T follicular helper cell (primary cell): ENCODE results near the gene MEF2C.

Experiments
- DNase-seq: peaks from one replicate; pipeline ENCODE4 v3.0.0-alpha.2; 2020; ENCODE audit warnings: low read depth

The MEF2C gene

DNA sequence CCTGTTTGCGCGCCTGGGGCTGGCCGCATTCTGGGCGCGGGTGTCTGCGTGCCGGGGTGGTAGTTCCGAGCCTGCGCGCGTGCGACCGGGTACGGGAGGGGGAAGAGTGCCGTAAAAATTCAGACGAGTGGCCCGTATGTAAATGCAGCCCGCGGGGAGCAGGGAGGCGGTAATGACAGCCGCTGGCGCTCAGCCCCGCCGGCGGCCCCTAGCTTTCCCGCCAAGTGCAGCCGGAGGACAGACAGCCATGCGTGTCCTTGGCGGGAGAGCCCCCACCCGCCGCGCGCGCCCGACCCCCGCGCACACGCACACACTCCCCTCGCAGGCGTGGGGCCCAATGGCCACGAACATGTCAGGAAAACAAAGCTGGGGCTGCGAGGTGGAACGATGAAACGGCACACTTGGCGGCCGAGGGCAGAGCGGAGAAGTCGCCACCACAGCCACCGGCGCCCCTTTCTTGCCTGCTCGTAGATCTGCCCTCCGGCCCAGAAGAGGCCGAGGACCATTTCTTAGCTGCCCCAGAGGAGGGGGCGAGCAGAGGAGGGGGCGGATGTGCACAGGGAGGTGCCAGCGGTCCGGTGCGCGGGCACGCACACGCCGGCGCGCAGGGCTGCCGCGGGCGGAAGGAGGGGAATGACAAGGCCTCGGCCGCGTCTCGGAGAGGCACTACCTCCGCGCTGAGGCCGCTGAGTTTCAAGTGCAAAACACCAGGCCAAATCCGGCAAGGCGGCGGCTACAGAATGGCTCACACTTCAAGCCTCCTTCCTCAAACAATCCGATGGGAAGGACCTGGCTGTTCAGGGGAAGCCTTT lies 208.4 kb downstream of the MEF2C start:
- no peak for DNase-seq

DNA sequence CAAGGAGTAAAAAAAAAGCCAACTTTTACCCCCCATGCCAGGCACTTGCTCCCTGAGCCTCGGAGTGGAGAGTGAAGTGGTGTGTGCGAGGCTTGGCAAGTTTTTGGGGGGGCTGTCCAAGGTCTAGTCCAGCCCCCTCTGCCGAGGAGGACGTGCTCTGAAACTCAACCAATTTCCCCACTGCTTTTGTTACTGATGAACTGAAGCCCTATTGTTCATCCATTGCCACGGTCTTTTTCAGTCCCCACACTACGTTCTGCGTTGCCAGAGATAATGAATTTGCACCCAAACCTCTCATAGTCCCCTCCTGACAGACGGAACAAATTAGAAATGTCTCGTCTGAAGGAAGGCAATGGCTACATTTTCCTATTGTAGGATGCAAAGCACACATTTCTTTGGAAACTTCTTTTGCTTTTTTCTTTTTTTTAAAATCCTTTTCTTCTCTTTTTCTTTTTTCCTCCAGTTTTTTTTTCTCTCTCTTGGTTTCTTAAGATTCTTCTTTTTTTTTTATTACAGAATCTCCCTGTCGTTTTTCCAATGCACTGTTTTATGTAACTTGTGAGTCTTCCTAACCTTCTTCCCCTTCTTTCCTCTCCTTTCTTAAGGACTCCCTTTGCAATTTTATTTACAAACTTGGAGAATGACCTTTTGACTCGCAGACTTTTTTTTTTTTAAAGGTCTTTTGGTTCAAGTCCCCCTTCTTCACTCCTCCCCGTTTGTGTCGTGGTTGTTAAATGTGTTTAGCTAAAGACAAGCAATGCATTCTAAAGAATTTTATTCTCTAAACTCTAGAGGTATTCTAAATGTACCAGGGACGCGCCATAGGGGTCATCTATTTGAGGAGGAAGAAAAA lies 209.5 kb downstream of the MEF2C start:
- no peak for DNase-seq

DNA sequence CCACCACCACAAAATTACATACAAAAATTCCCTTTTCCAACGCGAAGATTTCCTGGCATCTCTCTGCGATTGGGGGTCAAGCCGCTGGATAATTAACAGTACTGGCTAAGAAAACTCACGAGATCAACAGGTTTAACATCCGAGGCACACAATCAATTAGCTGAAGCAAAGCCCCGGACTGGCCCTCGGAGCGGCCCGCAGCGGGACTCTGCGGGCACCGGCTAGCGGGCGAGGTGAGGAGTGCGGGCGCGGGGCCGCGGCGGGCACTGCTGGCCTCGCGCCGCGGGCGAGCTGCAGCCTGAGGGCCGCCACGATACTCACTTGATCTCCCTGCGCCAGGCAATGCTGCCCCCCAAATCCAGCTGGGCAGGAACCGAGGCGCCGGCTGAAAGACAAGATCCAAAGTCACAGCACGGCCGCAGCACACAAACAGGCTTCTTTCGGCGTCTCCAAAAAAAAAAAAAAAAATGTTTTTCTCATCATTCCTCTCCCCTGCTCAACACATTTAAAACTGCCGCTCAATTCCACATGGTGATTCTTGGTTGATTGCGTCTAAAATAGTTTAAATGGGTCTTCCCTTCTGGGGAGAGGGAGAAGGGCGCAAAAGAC lies 210.2 kb downstream of the MEF2C start:
- no peak for DNase-seq

DNA sequence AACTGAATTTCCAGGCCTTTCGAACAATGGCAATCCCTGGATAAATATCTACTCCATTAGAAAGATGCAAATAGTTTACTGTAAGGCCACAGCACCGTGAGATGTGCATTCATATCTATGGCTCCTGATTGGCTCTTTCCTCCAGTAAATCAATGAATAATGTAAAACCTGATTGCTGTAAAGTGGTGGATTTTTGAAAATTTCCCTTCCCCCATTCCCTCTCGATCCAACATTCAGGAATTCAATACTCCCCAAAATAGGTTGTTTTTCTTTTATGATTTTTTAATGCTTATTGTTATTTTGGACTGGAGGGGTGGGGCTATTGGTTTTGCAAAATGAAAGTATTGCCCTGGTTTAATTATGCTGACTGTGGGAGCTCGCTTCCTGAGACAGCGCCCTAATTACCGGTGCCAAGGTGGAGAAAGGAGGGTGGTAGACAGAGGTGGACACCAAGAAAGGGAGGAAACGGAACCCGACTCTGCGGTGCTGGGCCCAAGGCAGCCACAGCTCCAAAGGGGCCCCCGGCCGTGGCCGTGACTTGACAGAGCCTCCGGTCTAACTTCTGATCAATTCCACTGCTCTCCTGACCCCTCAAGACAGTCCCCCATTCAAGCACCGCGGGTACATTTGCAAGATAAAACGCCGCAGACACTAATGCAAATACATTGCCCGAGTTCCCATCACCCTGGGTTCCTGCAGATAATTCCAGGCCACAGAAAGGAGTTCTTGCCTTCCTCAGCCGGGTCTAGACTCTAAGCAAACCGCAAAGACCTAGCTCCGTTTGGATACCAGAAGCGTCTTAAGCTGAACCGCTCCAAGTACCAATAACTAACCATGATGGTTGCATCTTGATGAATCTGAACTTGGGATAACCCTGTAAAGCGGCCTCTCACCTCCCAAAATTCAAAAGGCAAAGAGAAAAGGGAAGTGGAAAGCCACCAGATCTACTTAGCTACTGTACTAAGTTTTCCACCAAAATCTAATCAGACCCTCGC lies 211.2 kb downstream of the MEF2C start:
- no peak for DNase-seq

DNA sequence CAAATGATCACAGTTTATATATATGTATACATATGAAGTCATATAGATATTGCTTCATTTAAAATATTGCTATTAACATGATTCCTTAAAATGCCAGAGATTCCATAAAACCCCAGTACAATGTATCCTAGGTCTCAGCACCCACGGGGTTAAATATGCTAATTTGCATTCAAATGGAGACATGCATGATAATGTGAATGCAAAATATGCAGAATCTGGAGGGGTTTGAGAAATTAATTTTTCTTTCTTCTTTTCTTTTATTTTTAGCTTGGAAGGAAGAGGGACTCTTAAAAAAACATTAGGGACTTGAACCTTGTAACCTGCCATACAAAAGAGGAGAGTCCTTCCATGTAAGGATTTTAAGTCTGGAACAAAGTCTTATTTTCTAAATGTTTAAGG lies 211.9 kb downstream of the MEF2C start:
- DNase-seq: no peak

DNA sequence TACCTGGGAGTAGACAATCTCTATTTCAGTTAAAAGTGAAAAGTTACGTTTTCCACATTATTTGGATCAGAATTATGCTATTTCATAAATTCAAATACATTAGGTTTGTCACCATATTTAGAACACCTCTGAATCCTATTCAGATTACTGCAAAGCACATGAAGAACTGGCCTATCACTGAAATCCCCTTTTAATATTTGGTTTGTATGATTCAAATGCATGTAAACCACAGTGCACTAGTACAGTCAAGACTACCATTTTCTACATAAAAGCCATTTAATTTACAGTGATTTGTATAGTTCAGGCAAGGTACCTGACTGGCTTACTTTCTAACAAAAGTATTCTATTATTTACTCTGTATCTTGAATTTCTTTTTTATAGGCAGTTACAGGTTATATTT lies 212.5 kb downstream of the MEF2C start:
- DNase-seq: no peak

DNA sequence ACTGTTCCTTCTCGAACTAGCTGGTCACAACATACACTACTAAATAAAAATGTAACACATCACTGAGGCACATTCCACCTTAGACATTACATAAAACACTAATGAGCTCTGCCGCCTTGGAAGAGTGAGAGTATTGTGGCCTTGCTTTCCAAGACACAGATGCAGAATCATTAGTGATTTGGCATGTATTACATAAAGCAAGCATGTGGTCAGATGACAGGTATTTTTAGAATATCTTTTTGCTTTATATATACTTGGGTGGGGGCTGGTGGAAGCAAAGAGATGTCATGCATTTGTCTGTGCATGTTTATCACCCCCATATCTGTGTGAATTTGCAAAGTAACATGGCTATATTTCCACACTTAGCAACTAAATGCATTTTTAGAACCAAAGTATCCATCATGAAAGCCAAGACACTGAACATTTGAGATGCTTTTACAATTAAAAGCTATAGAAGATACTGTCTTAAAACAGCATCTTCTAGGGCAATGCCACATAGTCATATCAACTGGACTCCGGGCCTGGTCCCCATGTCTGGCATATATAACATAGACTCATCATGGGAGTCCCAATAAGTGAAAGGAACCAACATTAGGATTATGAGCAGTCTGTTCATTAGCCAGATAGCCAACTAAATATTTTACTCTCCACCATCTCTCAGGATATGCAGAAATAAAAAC lies 213.5 kb downstream of the MEF2C start:
- no peak for DNase-seq

DNA sequence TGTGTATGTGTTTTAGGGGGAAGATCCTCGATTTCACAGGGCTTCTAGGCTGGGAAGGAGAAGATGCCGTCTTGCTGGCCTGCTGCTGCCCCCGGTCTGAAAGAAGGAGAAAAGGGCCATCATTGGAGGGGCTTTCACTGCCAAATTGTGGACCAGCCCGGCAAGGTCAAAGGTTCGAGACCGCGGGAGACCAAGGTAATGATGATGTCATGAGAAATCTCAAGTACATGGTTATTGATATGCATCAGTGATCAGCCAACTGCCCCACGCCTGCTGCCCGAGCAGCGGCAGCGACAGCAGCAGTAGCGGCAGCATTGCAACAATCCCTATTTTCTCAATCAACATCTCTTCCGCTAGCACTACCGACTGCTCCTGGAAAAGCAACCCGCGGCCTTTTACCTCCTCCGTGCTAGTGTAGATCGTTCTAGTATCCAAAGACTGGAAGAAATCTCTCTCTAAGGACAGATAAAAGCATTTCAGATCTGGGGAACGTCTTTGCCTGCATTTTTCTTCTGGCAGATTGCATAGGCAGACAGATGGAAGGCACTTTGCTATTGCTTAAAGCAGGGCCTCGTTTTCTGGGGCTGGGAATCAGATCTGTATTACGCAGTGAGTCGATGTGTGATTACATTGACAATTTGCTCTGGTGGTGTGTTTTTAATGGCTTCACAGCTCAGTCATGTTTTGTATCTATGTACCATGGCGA lies 215.3 kb downstream of the MEF2C start:
- DNase-seq: no peak
